Omental fat pad (tissue), 4 donors: ENCODE data around the gene RFXAP. TPM values are rescaled to one million over a fixed set of nuclear protein-coding genes. Genes with fewer than 3 reads are reported as not detected.

Experiments used
- ATAC-seq: fragments of 150-250 bp; one replicate; pipeline ENCODE4 v1.9.1; 2016; ENCODE audit warnings: mild to moderate bottlenecking, moderate library complexity; ENCODE audit not compliant: low FRiP score
- DNase-seq: peaks from one replicate; pipeline ENCODE4 v3.0.0-alpha.2; 2019; ENCODE audit warnings: low spot score
- CTCF ChIP-seq, 3 donors: fragments of 450-650 bp; IDR thresholded peaks; one replicate each; pipeline ENCODE4 v1.5.1; 2016 to 2017; ENCODE audit warnings: antibody characterized with exemption in 3 of 3, mild to moderate bottlenecking in 3 of 3, moderate library complexity in 2 of 3
- total RNA-seq, 4 donors: library from RNA; depleted of rRNA; stranded (reverse); fragments of >200 nt; gene quantifications; one replicate each; pipeline ENCODE4 v1.1.0, GENCODE V29; 2016

Gene RFXAP
- total RNA-seq, 4 donors from 2014 or later = 2.2 to 5.2 (median 3.9) TPM

GRCh38 chr13:36829753-36830152 lies 10.7 kb downstream of the RFXAP start:
- no peak for ATAC-seq
- TF ChIP-seq CTCF (IDR thresholded peaks at IDR 0.05) = no peak

GRCh38 chr13:36831291-36831690 lies 12.3 kb downstream of the RFXAP start:
- no peak for TF ChIP-seq CTCF (IDR thresholded peaks at IDR 0.05)
- DNase-seq (no peak), ATAC-seq (no peak)

More at GRCh38 chr13:36829753-36830152, 10.7 kb downstream of the RFXAP start:
- DNase-seq = no peak

- no peak for TF ChIP-seq CTCF (IDR thresholded peaks at IDR 0.05)
- no peak for ATAC-seq
- DNase-seq = no peak
Observed at GRCh38 chr13:36834299-36834698, 15.3 kb downstream of the RFXAP start.

- TF ChIP-seq CTCF (IDR thresholded peaks at IDR 0.05) = no peak
- no peak for DNase-seq
- no peak for ATAC-seq
Observed at GRCh38 chr13:36837354-36838092, 18.5 kb downstream of the RFXAP start.

GRCh38 chr13:36839281-36839680 lies 20.3 kb downstream of the RFXAP start:
- DNase-seq (no peak), ATAC-seq (no peak)
- TF ChIP-seq CTCF (IDR thresholded peaks at IDR 0.05) = no peak

GRCh38 chr13:36839981-36840380 lies 21.0 kb downstream of the RFXAP start:
- TF ChIP-seq CTCF (IDR thresholded peaks at IDR 0.05) = no peak
- DNase-seq (no peak), ATAC-seq (no peak)

GRCh38 chr13:36840718-36841250 lies 21.8 kb downstream of the RFXAP start:
- TF ChIP-seq CTCF (IDR thresholded peaks at IDR 0.05) = no peak
- ATAC-seq (no peak), DNase-seq (no peak)
